Amygdala (tissue), 56 donors: ENCODE results near the gene TAC4.

Experiments used
- DNase-seq, 56 donors: peaks; one replicate each; lab custom pipeline; 2025; lab: John Stamatoyannopoulos, UW

Gene TAC4

GRCh38 chr17:49873926-49874325 is 26.1 kb upstream of the TAC4 start:
- DNase-seq = no peak

GRCh38 chr17:49873466-49873865 is 25.6 kb upstream of the TAC4 start:
- DNase-seq = no peak

GRCh38 chr17:49872754-49873377 is 25.0 kb upstream of the TAC4 start:
- DNase-seq = no peak

GRCh38 chr17:49871211-49871610 is 23.3 kb upstream of the TAC4 start:
- no peak for DNase-seq

- no peak for DNase-seq
These were observed 22.4 kb upstream of the TAC4 start for GRCh38 chr17:49870298-49870697.

GRCh38 chr17:49869038-49869374 is 21.1 kb upstream of the TAC4 start:
- DNase-seq = no peak

GRCh38 chr17:49866882-49867413 is 19.1 kb upstream of the TAC4 start:
- no peak for DNase-seq

GRCh38 chr17:49866019-49866380 is 18.1 kb upstream of the TAC4 start:
- DNase-seq = no peak

- no peak for DNase-seq
These were observed 15.0 kb upstream of the TAC4 start for GRCh38 chr17:49862781-49863331.

GRCh38 chr17:49861150-49861884 is 13.4 kb upstream of the TAC4 start:
- peak in 15 of 56 donors; percentile 1 to 44 (median 12) for DNase-seq

GRCh38 chr17:49859991-49860953 is 12.4 kb upstream of the TAC4 start:
- no peak for DNase-seq

- peak in 4 of 56 donors; percentile 3 to 24 (median 8) for DNase-seq
These were observed 10.9 kb upstream of the TAC4 start for GRCh38 chr17:49858796-49859195.

GRCh38 chr17:49854126-49854525 is 6.3 kb upstream of the TAC4 start:
- no peak for DNase-seq

GRCh38 chr17:49853470-49854015 is 5.7 kb upstream of the TAC4 start:
- no peak for DNase-seq

- DNase-seq = peak in 26 of 56 donors; percentile 7 to 59 (median 22)
These were observed 3.8 kb upstream of the TAC4 start for GRCh38 chr17:49851387-49852291.

- DNase-seq = peak in 3 of 56 donors; percentile 1 to 10 (median 9)
These were observed 3.0 kb upstream of the TAC4 start for GRCh38 chr17:49850772-49851386.

GRCh38 chr17:49850218-49850610 is 2.3 kb upstream of the TAC4 start:
- DNase-seq = no peak

GRCh38 chr17:49848739-49849138 is 870 bp upstream of the TAC4 start:
- DNase-seq = no peak
